NK-92 (cell line): ENCODE results near the gene PHLDA1.
"Not testable (repeated sequence)": the region's sequence is repeated elsewhere in the genome, so short reads cannot be mapped to it uniquely, and the experiment has no call there.

ENCODE experiments used
- DNase-seq: peaks from one replicate; lab custom pipeline; 2025; ENCODE audit not compliant: unreplicated experiment; lab: John Stamatoyannopoulos, UW

PHLDA1 gene

GRCh38 chr12:76018672-76019071 is 12.9 kb downstream of the PHLDA1 start:
- DNase-seq = no peak

GRCh38 chr12:76018111-76018510 is 13.5 kb downstream of the PHLDA1 start:
- DNase-seq = no peak

GRCh38 chr12:76014007-76014406 is 17.6 kb downstream of the PHLDA1 start:
- DNase-seq = no peak

- no peak for DNase-seq
Measured at GRCh38 chr12:76013603-76014002, 18.0 kb downstream of the PHLDA1 start.

- DNase-seq = no peak
Measured at GRCh38 chr12:76012644-76013043, 18.9 kb downstream of the PHLDA1 start.

- no peak for DNase-seq
Measured at GRCh38 chr12:76010732-76011458, 20.7 kb downstream of the PHLDA1 start.

- no peak for DNase-seq
Measured at GRCh38 chr12:76008428-76008827, 23.1 kb downstream of the PHLDA1 start.

- no peak for DNase-seq
Measured at GRCh38 chr12:76007640-76008039, 23.9 kb downstream of the PHLDA1 start.

- DNase-seq = no peak
Measured at GRCh38 chr12:76006028-76006925, 25.3 kb downstream of the PHLDA1 start.

- DNase-seq = no peak
Measured at GRCh38 chr12:76003355-76003638, 28.3 kb downstream of the PHLDA1 start.

- DNase-seq = no peak
Measured at GRCh38 chr12:76002598-76003354, 28.8 kb downstream of the PHLDA1 start.

GRCh38 chr12:75998292-75999063 is 33.1 kb downstream of the PHLDA1 start:
- no peak for DNase-seq

GRCh38 chr12:75997658-75998057 is 33.9 kb downstream of the PHLDA1 start:
- DNase-seq = no peak

- DNase-seq = no peak
Measured at GRCh38 chr12:75996861-75997447, 34.6 kb downstream of the PHLDA1 start.

GRCh38 chr12:75995691-75996090 is 35.9 kb downstream of the PHLDA1 start:
- DNase-seq = no peak

GRCh38 chr12:75994069-75994740 is 37.4 kb downstream of the PHLDA1 start:
- DNase-seq = no peak

GRCh38 chr12:75991753-75992152 is 39.8 kb downstream of the PHLDA1 start:
- DNase-seq = no peak

GRCh38 chr12:75990189-75990912 is 41.2 kb downstream of the PHLDA1 start:
- no peak for DNase-seq

GRCh38 chr12:75987709-75988108 is 43.9 kb downstream of the PHLDA1 start:
- not testable (repeated sequence) for DNase-seq
